Bladder microvascular endothelial cell (primary cell): ENCODE data around the gene TAS2R30. TPM values are rescaled to one million over a fixed set of nuclear protein-coding genes. Genes with fewer than 3 reads are reported as not detected.

Experiments used
- total RNA-seq: library from RNA; depleted of rRNA; stranded (reverse); fragments of >200 nt; gene quantifications from 2 replicates; pipeline ENCODE4 v1.2.3, GENCODE V29; 2014

The TAS2R30 gene
- 1.3 and 12.6 TPM in 2 replicates for total RNA-seq

GRCh38 chr12:11134305-11134704, at the start of gene TAS2R30:
TAS2R30 (minus strand) TSS chr12:11134644; CDS start chr12:11134244, 400 bp downstream.

DNA sequence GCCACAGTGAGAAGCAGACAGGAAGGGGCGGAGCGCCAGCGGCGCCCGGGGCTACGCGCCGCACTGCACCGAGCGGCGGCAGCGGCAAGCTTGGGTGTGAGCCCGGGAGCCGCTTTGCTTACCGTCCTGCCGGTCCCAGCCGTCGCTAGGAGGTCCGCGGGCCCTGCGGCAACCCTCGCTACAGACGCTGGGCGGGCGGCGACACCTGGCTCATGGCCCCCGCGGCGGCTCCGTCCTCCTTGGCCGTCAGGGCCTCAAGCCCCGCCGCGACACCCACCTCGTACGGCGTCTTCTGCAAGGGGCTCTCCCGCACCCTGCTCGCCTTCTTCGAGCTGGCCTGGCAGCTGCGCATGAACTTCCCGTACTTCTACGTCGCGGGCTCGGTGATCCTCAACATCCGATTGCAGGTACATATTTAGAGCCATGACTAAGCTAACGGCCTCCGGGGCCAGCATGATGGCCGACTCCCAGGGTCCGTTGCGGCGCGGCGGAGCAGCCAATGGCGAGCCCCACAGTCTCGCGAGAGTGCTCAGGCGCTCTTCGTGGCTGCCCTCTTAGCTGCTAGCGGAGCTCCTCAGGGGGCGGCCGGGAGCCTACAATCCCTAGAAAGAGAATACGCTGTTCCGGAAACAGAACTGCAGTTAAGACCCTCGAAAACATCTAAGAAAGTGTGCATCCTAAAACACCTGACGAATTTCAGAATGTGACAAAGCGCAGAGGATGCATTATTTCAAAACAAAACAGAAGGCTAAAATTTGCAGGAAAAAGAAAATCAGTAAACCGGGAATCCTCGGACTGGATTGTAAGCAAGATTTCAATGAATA, 36.9 kb upstream of the TAS2R30 start, which contains the start of gene SMIM10L1:
SMIM10L1 (plus strand) TSS at position 50 of the 824 bp plus-strand sequence; CDS start at position 213, 163 bp downstream.

DNA sequence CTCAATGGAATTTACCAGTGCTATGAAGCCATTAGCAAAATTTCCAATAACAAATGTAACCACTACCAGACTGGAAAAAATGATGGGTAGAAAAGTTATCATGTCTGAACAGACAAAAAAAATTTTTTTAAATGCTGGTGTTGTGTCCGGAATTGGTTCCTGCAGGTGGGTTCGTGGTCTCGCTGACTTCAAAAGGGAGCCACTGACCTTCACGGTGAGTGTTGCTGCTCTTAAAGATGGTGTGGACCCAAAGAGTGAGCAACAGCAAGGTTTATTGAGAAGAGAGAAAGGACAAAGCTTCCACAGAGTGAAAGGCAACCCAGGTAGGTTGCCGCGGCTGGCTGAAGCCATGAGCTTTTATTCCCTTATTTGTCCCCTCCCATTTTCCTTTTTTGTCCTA, 42.3 kb downstream of the TAS2R30 start, which contains the start of gene TAS2R43:
TAS2R43 (minus strand) TSS at position 186 of the 400 bp plus-strand sequence; CDS start at position 102, 84 bp downstream.

Other genes starting within 250 kb of the TAS2R30 start
- 0.65 and 3.3 TPM in 2 replicates for gene TAS2R13, start 225.1 kb downstream of the TAS2R30 start, total RNA-seq
- gene PRH2, start 205.4 kb downstream of the TAS2R30 start, total RNA-seq: 0.19 TPM in 1 of 2 replicates, not detected in the other
- gene TAS2R14, start 195.4 kb downstream of the TAS2R30 start, total RNA-seq: 1.3 and 4.2 TPM in 2 replicates
- 1.1 and 9.0 TPM in 2 replicates for gene TAS2R50, start 147.7 kb downstream of the TAS2R30 start, total RNA-seq
- gene TAS2R20, start 136.3 kb downstream of the TAS2R30 start, total RNA-seq: 1.6 and 8.5 TPM in 2 replicates
- gene TAS2R19, start 112.0 kb downstream of the TAS2R30 start, total RNA-seq: 2.1 and 15.5 TPM in 2 replicates
- gene TAS2R31, start 103.2 kb downstream of the TAS2R30 start, total RNA-seq: 1.3 and 9.3 TPM in 2 replicates
- 1.5 and 6.5 TPM in 2 replicates for gene TAS2R46, start 72.3 kb downstream of the TAS2R30 start, total RNA-seq
- 4.0 TPM in 1 of 2 replicates, not detected in the other for gene TAS2R43, start 42.3 kb downstream of the TAS2R30 start, total RNA-seq
- gene SMIM10L1, start 36.5 kb upstream of the TAS2R30 start, total RNA-seq: 3.6 and 5.2 TPM in 2 replicates
- not detected in 2 replicates for gene TAS2R42, start 52.3 kb upstream of the TAS2R30 start, total RNA-seq
- not detected in 2 replicates for gene PRB3, start 135.1 kb upstream of the TAS2R30 start, total RNA-seq
- gene PRB4, start 175.8 kb upstream of the TAS2R30 start, total RNA-seq: not detected in 2 replicates